ENCODE measurements around the gene HAO2.
A peak's percentile ranks its signal among the peaks of the same experiment; 100 is the strongest.

HAO2 gene

DNA sequence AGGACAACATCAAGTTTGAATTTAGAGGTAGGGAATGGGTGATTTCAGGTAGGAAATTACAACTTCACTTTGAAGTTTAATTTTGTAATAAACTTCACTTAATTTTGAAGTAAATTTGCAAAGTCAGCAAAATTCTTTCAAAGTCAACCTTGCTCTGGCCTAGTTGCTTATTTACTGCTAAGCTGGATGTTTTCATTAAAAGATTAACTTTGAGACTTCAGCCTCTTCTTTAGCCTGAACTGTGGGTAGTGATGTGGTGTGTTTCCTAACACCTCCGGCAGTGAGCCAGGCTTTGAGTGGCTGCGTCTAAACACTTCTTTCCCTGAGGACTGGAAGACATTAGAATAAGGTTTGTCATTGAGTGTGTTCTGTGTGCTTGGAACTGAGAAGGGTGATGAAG, at the start of gene HAO2:
TSS of gene HAO2 (plus strand) at position 232 of the 400 bp plus-strand sequence. CDS start 12,301 bp downstream, outside the sequence.
- no peak for ATAC-seq (replicated peaks)
- H3K4me3 Mint-ChIP-seq, result no peak within 1 kb of the TSS
- H3K36me3 Mint-ChIP-seq, result no peaks in the 10 kb centered on the region
- no peaks in the 10 kb centered on the region for H3K4me1 Mint-ChIP-seq
- peaks cover 13 to 15% of the 10 kb centered on the region in 2 donors for H3K27me3 Mint-ChIP-seq
- no peak for DNase-seq
- no peaks in the 10 kb centered on the region for H3K9me3 Mint-ChIP-seq
- H3K27ac Mint-ChIP-seq, result no peak within 1 kb of the TSS

DNA sequence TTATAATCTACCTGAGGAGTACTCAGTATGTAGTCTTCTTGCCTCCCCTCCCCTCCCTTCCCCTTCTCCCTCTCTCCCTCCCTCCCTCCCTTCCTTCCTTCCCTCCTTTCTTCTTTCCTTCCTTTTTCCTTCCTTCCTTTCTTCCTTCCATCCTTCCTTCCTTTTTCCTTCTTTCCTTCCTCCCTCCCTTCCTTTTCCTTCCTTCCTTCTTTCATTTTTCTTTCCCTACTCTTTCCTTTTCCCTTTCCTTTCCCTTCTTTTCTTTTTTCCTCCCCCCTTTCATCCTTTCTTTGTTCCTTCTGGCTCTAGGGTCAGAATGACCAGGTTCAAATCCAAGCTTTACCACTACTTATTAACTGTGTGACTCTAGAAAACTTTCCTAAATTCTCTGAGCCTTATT, 48.5 kb upstream of the HAO2 start:
- no peak for ATAC-seq (replicated peaks)
- Mint-ChIP-seq H3K9me3 (peaks cover 0 to 3% of the 10 kb centered on the region in 2 donors), H3K36me3 (peaks cover 0 to 2% of the 10 kb centered on the region in 2 donors), H3K4me3 (no peak overlapping the region), H3K27ac (no peak overlapping the region), H3K4me1 (peaks cover 10 to 14% of the 10 kb centered on the region in 2 donors), H3K27me3 (peaks cover 0 to 5% of the 10 kb centered on the region in 2 donors)
- DNase-seq, result no peak

DNA sequence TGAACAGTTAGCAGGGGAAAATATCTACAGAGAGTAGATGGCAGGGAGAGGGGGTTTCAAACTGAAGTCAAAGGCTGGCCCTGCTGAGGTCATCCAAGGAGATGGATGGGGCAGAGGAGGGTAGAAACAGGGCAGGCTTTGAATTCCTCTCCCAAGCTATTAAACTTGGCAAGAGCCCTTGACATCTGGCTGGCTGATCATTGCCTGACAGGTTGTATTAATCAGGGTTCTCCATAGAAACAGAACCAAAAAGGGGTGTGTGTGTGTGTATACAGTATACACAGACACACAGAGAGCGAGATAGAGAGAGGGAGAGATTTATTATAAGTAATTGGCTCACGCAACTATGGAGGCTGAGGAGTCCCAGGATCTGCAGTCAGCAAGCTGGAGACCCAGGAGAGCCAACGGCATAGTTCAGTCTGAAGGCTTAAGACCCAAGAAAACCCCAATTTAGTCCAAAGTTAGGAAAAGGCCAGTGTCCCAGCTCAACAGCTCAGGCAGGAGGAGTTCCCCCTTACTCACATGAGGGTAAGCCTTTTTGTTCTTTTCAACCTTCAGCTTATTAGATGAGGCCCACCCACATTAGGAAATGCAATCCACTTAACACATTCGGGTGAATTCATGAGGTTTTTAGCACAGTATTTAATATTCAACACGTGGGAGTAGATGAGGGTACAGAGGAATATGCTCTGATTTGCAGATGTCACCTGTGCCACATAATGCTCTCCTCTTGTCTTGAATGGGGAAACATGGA, 46.7 kb upstream of the HAO2 start:
- no peak overlapping the region for H3K4me3 Mint-ChIP-seq
- no peak for DNase-seq
- peaks cover 12 to 23% of the 10 kb centered on the region in 2 donors for H3K4me1 Mint-ChIP-seq
- ATAC-seq (replicated peaks), result no peak
- peaks cover 15 to 17% of the 10 kb centered on the region in 2 donors for H3K27me3 Mint-ChIP-seq
- peaks cover 0 to 2% of the 10 kb centered on the region in 2 donors for H3K36me3 Mint-ChIP-seq
- no peak overlapping the region for H3K27ac Mint-ChIP-seq
- H3K9me3 Mint-ChIP-seq, result peaks cover 0 to 3% of the 10 kb centered on the region in 2 donors

DNA sequence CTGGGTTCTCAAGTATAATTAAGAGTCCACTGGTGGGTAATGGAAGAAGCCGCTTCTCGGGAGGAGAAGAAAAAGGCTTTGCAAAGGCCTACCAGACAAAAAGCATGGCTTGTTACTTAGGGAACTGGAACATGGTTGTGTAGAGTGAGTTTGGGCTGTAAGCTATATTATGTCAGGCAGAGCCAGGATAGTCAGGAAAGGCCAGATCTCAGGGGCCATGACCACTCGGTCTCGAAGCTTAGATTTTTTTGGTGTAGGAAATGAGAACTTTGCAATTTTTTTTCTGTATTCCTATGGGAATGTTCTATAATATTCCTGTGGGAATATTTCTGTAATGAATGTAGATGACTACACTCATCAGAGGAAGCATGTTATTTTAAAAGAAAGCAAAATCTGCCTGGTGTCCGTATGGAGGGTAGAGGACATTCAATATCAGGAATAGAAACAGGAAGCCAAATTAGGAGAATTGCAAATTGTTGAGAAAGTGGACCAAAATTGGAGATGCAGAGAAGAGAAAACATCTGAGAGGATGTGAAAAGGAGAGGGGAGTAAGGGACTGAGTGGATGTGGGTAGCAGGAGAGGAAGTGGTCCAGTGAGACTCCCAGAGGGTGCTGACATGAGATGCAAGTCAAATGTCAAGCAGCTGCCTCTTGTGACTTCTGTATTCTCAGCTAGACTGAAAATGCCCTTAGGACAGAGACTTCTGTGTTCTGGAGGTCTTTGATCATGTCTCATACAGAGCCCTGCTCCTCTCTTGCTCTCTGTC, 45.2 kb upstream of the HAO2 start:
- Mint-ChIP-seq H3K9me3 (peaks cover 0 to 3% of the 10 kb centered on the region in 2 donors), H3K4me1 (peaks cover 23 to 36% of the 10 kb centered on the region in 2 donors), H3K27ac (no peak overlapping the region), H3K36me3 (peaks cover 0 to 2% of the 10 kb centered on the region in 2 donors), H3K4me3 (peak overlapping the region; percentile 2 to 11), H3K27me3 (peaks cover 19 to 21% of the 10 kb centered on the region in 2 donors)
- DNase-seq, result peak; percentile 68
- ATAC-seq (replicated peaks), result peak; percentile 95

DNA sequence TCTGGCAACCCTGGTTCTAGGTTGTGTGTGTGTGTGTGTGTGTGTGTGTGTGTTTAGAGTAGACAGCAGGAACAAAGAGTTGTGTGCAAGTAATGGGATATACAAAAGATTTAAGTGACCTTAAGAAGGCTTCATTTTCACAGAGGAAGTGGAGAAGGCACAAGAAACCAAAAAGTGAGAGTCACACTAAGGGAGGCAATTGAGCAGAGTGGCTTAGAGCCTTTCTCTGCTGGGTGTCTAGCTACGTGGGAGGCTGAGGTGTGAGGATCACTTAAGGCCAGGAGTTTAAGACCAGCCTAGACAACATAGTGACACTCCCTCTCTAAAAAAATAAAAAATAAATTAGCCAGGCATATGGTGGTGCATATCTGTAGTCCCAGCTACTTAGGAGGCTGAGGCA, 44.4 kb upstream of the HAO2 start:
- peaks cover 19 to 27% of the 10 kb centered on the region in 2 donors for H3K27me3 Mint-ChIP-seq
- H3K27ac Mint-ChIP-seq, result no peak overlapping the region
- peaks cover 0 to 2% of the 10 kb centered on the region in 2 donors for H3K36me3 Mint-ChIP-seq
- peak overlapping the region in 1 of 2 donors; percentile 17 for H3K4me3 Mint-ChIP-seq
- H3K4me1 Mint-ChIP-seq, result peaks cover 23 to 36% of the 10 kb centered on the region in 2 donors
- ATAC-seq (replicated peaks) (peak; percentile 59 to 68), DNase-seq (no peak)
- H3K9me3 Mint-ChIP-seq, result peaks cover 0 to 3% of the 10 kb centered on the region in 2 donors

DNA sequence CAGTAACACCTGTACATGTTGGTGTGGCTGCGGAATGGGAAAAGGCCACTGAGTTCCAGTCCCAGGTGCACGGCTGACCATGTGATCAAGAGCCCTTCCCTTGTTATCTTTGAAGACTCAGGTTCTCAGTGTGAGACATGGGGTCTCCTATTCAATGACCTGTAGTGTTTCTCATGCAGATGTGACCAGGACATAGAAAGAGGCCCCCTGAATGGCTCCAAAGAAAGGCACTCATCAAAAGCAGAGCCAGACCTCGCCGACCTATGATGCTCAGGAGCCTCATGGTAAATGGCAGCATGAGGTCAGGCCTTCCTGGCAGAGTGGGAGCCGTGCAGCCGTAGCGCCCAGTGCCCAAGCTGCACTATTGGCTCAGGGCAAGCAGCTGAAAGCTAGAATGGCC, 42.3 kb upstream of the HAO2 start:
- Mint-ChIP-seq H3K27me3 (peaks cover 19 to 27% of the 10 kb centered on the region in 2 donors), H3K4me3 (peak overlapping the region in 1 of 2 donors; percentile 84), H3K36me3 (no peaks in the 10 kb centered on the region), H3K27ac (no peak overlapping the region), H3K9me3 (peaks cover 0 to 1% of the 10 kb centered on the region in 2 donors), H3K4me1 (peaks cover 23 to 36% of the 10 kb centered on the region in 2 donors)
- ATAC-seq (replicated peaks) (no peak), DNase-seq (no peak)

DNA sequence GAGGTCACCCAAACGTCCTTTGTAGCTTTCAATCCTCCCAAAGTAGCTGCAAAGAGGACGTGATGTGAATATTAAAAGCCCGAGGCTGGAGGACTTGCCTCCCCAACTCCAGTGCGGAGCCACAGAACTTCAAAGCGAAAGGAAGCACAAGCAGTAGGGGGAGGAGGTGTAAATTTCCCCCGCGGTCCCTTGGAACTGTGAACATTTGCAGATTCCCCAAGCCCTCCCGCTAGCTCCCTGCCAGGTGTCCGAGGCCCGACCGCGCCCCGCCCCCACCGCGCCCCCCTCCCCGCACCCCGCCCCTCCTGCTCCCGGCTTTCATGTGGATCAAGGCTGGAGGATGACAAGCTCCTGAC, 41.5 kb upstream of the HAO2 start:
- ATAC-seq (replicated peaks), result no peak
- Mint-ChIP-seq H3K27me3 (peaks cover 19 to 23% of the 10 kb centered on the region in 2 donors), H3K4me3 (peak overlapping the region; percentile 82 to 84), H3K36me3 (no peaks in the 10 kb centered on the region), H3K27ac (peak overlapping the region; percentile 57), H3K4me1 (peaks cover 23 to 36% of the 10 kb centered on the region in 2 donors), H3K9me3 (peaks cover 0 to 1% of the 10 kb centered on the region in 2 donors)
- no peak for DNase-seq

DNA sequence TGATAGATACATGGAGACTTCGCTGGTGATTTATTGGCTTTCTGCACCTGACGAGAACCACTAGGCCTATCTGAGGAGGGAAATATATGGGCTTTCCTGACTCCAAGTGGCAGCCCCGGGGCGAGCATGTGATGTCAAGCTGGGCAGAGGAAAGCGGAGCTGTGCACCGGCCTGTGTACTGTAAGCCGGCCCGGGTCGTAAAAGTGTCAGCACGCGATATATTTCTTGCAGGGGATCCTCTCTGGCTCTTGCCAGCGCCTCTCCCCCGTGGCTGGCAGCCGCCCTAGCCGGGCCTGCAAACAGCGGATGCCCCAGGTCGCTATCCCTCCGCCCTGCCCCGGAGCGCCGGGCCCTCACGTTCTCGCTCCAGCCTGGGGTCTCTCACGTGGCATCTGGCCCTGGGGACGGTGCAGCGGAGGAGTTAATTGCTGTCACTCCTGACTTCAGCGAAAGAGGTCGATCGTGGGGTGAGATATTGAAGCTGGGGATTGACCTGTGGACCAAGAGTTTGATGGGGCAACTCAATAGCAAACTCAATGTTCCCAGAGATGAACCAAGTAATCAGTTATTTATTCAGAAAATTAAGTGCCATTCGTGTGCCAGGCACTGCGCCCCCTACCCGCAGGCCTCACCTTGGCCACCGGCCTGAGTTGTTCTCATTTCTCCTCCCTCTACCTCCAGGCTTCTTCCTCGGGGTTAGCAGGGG, 41.0 kb upstream of the HAO2 start:
- ATAC-seq (replicated peaks) (peak; percentile 18 to 24), DNase-seq (peak; percentile 7)
- Mint-ChIP-seq H3K4me1 (peaks cover 23 to 36% of the 10 kb centered on the region in 2 donors), H3K9me3 (peaks cover 0 to 1% of the 10 kb centered on the region in 2 donors), H3K4me3 (peak overlapping the region; percentile 82 to 84), H3K27ac (peak overlapping the region; percentile 57), H3K27me3 (peaks cover 23 to 24% of the 10 kb centered on the region in 2 donors), H3K36me3 (no peaks in the 10 kb centered on the region)

DNA sequence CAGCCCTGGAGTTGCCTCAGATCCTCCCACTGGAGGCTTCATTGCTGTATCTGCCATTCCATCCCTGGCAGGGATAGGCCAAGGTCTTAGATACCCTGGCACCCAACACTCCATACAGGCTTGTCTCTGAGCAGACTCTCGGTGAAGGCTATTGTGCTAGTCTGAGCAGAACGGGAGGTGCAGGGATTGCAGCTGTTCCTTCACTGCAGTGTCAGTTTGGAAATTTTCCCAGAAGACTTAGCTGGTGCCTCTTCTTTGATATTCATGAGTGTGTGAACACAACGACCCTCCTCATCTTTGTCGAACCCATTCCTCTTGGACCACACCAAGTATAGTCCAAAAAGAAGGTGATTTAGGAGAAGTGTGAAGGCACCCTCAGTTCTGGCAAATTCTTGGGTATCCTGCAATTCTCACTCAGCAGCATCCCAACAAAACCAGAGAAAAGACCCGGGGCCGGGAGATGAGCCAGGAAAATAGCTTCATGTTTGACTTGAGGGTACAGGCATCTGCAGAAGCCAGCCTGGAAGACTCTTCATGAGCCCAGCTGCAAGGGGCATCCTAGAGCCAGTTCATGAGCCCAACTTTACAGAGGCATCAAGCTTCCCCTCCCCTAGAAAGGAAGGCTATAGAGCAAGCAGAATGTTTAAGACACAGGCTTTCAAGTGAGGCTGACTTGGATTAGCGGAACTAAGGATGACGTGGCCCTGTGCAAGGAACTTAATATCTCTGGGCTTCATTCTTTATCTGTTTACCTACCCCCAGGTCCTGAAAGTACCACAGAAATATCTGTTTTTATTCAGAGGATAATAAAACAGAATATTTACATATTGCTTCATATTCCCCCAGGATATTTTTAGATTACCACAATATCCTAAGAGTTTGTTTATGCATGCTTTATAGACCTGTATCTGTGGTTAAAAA, 38.8 kb upstream of the HAO2 start:
- DNase-seq, result no peak
- H3K27me3 Mint-ChIP-seq, result peaks cover 23 to 26% of the 10 kb centered on the region in 2 donors
- H3K27ac Mint-ChIP-seq, result no peak overlapping the region
- H3K36me3 Mint-ChIP-seq, result no peaks in the 10 kb centered on the region
- H3K4me1 Mint-ChIP-seq, result peaks cover 13 to 22% of the 10 kb centered on the region in 2 donors
- H3K9me3 Mint-ChIP-seq, result no peaks in the 10 kb centered on the region
- ATAC-seq (replicated peaks), result no peak
- no peak overlapping the region for H3K4me3 Mint-ChIP-seq

DNA sequence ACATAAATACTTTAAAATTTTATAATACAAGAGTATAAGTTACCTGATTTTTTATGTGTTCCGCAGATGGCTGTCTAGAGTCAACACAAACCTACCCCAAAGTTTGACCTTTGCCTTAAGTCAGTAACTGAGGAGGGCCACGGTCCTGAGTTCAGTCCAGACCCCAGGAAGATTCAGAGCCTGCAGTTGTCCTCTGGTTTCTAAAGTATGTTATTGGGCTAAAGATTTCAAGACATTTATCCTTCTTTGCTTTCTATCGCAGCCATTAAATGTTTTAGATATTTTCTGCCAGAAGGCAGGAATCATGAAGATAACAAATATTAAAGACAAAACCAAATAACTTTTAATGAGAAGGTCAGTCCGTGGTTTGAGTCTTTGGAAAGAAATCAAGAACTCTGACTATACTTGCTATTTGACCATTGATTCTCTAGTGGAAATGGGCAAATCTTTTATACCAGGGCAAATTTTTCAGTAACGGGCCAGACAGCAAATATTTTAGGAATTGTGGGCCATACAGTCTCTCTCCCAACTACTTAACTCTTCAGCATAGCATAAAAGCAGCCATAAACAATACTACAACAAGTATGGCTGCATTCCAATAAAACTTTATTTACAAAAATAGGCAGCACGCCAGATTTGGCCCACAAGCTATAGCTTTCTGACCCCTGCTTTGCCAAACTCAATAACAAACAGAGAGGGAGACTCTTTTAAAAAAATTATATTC, 38.0 kb upstream of the HAO2 start:
- Mint-ChIP-seq H3K9me3 (no peaks in the 10 kb centered on the region), H3K4me1 (peaks cover 13 to 22% of the 10 kb centered on the region in 2 donors), H3K36me3 (no peaks in the 10 kb centered on the region), H3K27ac (no peak overlapping the region), H3K4me3 (no peak overlapping the region), H3K27me3 (peaks cover 21 to 24% of the 10 kb centered on the region in 2 donors)
- DNase-seq (no peak), ATAC-seq (replicated peaks) (no peak)

DNA sequence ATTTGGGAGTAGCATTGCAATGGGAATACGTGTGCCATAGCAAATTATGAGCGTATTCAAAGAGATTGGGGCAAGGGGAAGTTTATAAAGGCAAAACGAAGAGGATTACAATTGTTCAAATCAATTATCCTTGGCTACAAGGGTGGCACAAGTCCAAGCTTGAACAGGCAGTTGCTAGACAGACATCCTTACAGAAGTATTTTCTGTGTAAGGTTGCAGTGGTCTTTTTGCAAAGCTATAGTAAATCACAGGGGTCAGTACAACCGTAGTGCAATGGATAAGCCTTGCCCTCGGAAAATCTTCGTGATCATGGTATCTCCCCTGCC, 37.4 kb upstream of the HAO2 start:
- Mint-ChIP-seq H3K36me3 (no peaks in the 10 kb centered on the region), H3K4me3 (no peak overlapping the region), H3K27ac (no peak overlapping the region), H3K9me3 (no peaks in the 10 kb centered on the region), H3K4me1 (peaks cover 13 to 19% of the 10 kb centered on the region in 2 donors), H3K27me3 (peaks cover 18% of the 10 kb centered on the region in 2 donors)
- ATAC-seq (replicated peaks) (no peak), DNase-seq (no peak)

DNA sequence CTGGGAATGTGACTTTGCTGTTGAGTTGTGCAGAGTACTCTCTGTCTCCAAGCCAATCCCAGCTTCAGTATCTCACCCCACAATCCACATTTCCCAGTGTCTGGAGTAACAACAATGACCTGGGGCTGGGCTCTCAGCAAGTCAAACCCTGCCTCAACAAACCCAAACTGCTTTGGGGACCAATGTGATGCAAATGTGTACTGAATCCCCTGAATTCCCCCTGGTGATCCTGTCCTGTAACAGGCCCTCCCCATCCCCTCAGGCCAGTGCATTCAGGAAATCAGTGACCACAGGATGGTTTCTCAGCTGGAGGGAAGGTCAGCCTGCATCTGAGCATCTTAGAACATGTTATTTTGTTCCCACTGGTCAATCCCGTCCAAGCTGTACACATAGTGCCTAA, 36.7 kb upstream of the HAO2 start:
- H3K4me1 Mint-ChIP-seq, result peaks cover 10 to 13% of the 10 kb centered on the region in 2 donors
- ATAC-seq (replicated peaks), result no peak
- DNase-seq, result no peak
- H3K9me3 Mint-ChIP-seq, result no peaks in the 10 kb centered on the region
- H3K27me3 Mint-ChIP-seq, result peaks cover 11 to 13% of the 10 kb centered on the region in 2 donors
- H3K36me3 Mint-ChIP-seq, result no peaks in the 10 kb centered on the region
- H3K4me3 Mint-ChIP-seq, result no peak overlapping the region
- H3K27ac Mint-ChIP-seq, result no peak overlapping the region

DNA sequence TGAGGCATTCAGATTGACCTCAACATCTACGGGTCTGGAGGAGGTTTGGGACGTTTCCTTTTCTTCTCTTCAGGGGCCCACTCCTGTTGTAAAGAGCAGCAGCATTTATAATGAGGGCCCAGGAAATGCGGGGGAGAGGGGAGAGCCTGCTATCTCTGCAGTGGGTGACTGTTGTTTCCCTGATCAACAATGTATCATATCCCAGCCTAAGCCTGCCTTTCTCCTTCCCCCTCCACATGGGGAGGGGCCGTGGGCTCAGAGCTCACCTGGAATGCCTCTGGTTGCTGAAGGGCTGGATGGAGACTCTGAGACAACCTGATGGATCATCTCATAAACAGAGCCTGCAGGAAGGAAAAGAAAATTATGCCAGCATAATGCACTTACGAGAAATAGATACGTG, 36.0 kb upstream of the HAO2 start:
- Mint-ChIP-seq H3K36me3 (no peaks in the 10 kb centered on the region), H3K4me1 (peaks cover 5 to 6% of the 10 kb centered on the region in 2 donors), H3K4me3 (no peak overlapping the region), H3K27ac (no peak overlapping the region), H3K9me3 (no peaks in the 10 kb centered on the region), H3K27me3 (peaks cover 7 to 10% of the 10 kb centered on the region in 2 donors)
- DNase-seq (no peak), ATAC-seq (replicated peaks) (no peak)
